ENCODE data around the gene SDR42E2. TPM values are rescaled to one million over a fixed set of nuclear protein-coding genes. Genes with fewer than 3 reads are reported as not detected.
A peak's percentile ranks its signal among the peaks of the same experiment; 100 is the strongest.
"Not testable (repeated sequence)": the region's sequence is repeated elsewhere in the genome, so short reads cannot be mapped to it uniquely, and the experiment has no call there.

The SDR42E2 gene
- under 1 TPM; 0.10 to 0.12 TPM for total RNA-seq

GRCh38 chr16:22161999-22162655 lies at the start of gene SDR42E2:
TSS of gene SDR42E2 (plus strand) at chr16:22162506. CDS start at chr16:22165583, 3,077 bp downstream.
- ChIA-PET CTCF (no interaction called here), POLR2A (no interaction called here)
- peaks cover 5% of the 10 kb centered on the region for H3K27me3 Mint-ChIP-seq
- no peak within 1 kb of the TSS for H3K4me3 Mint-ChIP-seq
- no peak within 1 kb of the TSS for H3K27ac Mint-ChIP-seq
- no peaks in the 10 kb centered on the region for H3K36me3 Mint-ChIP-seq
- DNase-seq, result peak; percentile 51
- intact Hi-C loops (cut with micrococcal nuclease), result no loop called here
- H3K9me3 Mint-ChIP-seq, result no peaks in the 10 kb centered on the region
- H3K4me1 Mint-ChIP-seq (ENCODE audit: low read depth), result peaks cover 2% of the 10 kb centered on the region

GRCh38 chr16:22116095-22116700 lies 46.1 kb upstream of the SDR42E2 start:
- DNase-seq, result no peak
- Mint-ChIP-seq H3K4me1 (ENCODE audit: low read depth) (no peaks in the 10 kb centered on the region), H3K36me3 (no peaks in the 10 kb centered on the region), H3K9me3 (no peaks in the 10 kb centered on the region), H3K27ac (no peak overlapping the region), H3K27me3 (no peaks in the 10 kb centered on the region), H3K4me3 (no peak overlapping the region)
- ChIA-PET CTCF (no interaction called here), POLR2A (no interaction called here)
- intact Hi-C loops (cut with micrococcal nuclease), result no loop called here

- intact Hi-C loops (cut with micrococcal nuclease), result no loop called here
- H3K9me3 Mint-ChIP-seq, result no peaks in the 10 kb centered on the region
- no peak overlapping the region for H3K4me3 Mint-ChIP-seq
- H3K4me1 Mint-ChIP-seq (ENCODE audit: low read depth), result no peaks in the 10 kb centered on the region
- H3K27me3 Mint-ChIP-seq, result no peaks in the 10 kb centered on the region
- POLR2A ChIA-PET, result no interaction called here
- no peak for DNase-seq
- no peaks in the 10 kb centered on the region for H3K36me3 Mint-ChIP-seq
- CTCF ChIA-PET, result interaction anchor here (0.9 kb wide), 1 partner anchor 24 kb away, joined by 3 read pairs; no protein-coding TSS in a partner anchor
- H3K27ac Mint-ChIP-seq, result no peak overlapping the region
Measured at GRCh38 chr16:22117609-22118008, 44.7 kb upstream of the SDR42E2 start.

GRCh38 chr16:22120440-22120839 lies 41.9 kb upstream of the SDR42E2 start:
- no peak overlapping the region for H3K27ac Mint-ChIP-seq
- H3K4me1 Mint-ChIP-seq (ENCODE audit: low read depth), result no peaks in the 10 kb centered on the region
- DNase-seq, result no peak
- H3K27me3 Mint-ChIP-seq, result no peaks in the 10 kb centered on the region
- CTCF ChIA-PET, result interaction anchor here (1.0 to 1.5 kb wide), 2 partner anchors 68 to 119 kb away, joined by 3 read pairs; no protein-coding TSS in a partner anchor
- POLR2A ChIA-PET, result no interaction called here
- no peaks in the 10 kb centered on the region for H3K9me3 Mint-ChIP-seq
- intact Hi-C loops (cut with micrococcal nuclease), result no loop called here
- no peaks in the 10 kb centered on the region for H3K36me3 Mint-ChIP-seq
- no peak overlapping the region for H3K4me3 Mint-ChIP-seq

DNA sequence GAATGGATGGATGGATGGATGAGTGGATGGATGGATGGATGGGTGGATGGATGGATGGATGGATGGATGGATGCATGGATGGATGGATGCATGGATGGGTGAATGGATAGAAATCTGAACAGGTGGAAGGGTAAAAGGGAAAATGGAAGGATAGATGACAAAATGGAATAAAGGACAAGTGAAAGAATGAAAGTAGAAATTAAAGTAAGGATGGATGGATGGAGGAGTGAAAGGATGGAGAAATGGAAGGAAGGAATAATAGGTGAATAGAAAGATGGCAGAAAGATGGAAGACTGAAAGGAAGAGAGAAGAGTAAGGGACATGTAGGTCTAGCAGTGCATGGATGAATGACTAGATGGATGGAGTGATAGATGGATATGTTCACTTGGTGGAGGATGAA lies 40.1 kb upstream of the SDR42E2 start:
- no peaks in the 10 kb centered on the region for H3K9me3 Mint-ChIP-seq
- no peaks in the 10 kb centered on the region for H3K27me3 Mint-ChIP-seq
- no peaks in the 10 kb centered on the region for H3K4me1 Mint-ChIP-seq (ENCODE audit: low read depth)
- POLR2A ChIA-PET, result no interaction called here
- CTCF ChIA-PET, result no interaction called here
- no peaks in the 10 kb centered on the region for H3K36me3 Mint-ChIP-seq
- H3K4me3 Mint-ChIP-seq, result no peak overlapping the region
- H3K27ac Mint-ChIP-seq, result no peak overlapping the region
- no peak for DNase-seq
- intact Hi-C loops (cut with micrococcal nuclease), result no loop called here

DNA sequence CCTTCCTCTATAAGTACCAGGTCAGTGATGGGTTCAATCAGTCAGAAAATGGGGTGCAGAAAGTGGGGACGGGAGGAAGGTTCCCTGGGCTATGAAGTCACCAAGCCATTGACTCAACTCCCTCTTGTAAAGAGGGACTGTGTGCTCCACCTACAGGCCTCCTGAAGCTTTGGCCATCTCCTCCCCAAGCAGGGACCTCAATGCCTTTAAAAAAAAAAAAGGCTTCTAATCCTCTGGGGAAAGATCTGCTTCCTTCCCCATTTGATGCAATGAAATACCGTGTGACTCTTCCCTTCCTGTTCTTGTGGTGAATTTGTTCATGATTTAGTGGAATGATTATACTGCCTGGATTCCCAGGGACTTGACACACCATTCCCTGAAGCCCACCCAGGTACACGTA lies 39.2 kb upstream of the SDR42E2 start:
- CTCF ChIA-PET, result no interaction called here
- intact Hi-C loops (cut with micrococcal nuclease), result no loop called here
- no peaks in the 10 kb centered on the region for H3K4me1 Mint-ChIP-seq (ENCODE audit: low read depth)

DNA sequence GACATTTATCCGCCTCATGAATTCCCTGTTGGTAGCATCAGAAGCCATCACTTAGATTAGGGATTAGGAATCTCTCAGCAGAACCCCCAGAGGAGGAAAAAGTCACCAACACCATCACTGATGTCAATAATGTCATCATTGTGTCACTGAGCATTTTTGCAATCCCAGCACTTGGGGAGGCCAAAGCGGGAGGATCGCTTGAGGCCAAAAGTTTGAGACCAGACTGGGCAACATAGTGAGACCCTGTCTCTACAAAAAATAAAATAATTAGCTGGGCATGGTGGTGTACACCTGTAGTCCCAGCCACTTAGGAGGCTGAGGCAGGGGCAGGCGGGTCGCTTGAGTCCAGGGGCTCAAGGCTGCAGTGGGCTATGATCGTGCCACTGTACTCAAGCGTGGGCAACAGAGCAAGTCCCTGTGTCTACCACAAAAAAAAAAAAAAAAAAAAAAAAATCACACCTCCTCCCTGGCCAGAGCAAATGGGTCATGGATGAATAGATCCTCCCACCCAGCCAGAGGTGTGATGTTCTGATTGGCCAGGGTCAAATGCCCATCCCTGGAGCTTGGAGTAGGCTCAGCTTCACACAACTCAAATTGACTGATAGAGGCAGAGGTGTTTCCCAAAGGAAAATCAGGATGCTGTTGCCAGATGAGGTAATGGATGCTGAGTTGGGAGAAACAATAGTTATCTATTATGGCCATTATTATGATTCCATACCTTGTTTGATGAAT lies 38.4 kb upstream of the SDR42E2 start:
- POLR2A ChIA-PET, result no interaction called here
- H3K9me3 Mint-ChIP-seq, result peaks cover 4% of the 10 kb centered on the region
- CTCF ChIA-PET, result interaction anchor here (0.8 kb wide), 1 partner anchor 12 kb away, joined by 3 read pairs; no protein-coding TSS in a partner anchor
- no peak overlapping the region for H3K27ac Mint-ChIP-seq
- no peak for DNase-seq
- H3K27me3 Mint-ChIP-seq, result no peaks in the 10 kb centered on the region
- H3K4me3 Mint-ChIP-seq, result no peak overlapping the region
- H3K36me3 Mint-ChIP-seq, result no peaks in the 10 kb centered on the region
- intact Hi-C loops (cut with micrococcal nuclease), result no loop called here
- H3K4me1 Mint-ChIP-seq (ENCODE audit: low read depth), result no peaks in the 10 kb centered on the region

More for the DNA sequence above, 39.2 kb upstream of the SDR42E2 start:
- H3K27me3 Mint-ChIP-seq, result no peaks in the 10 kb centered on the region
- no peak overlapping the region for H3K27ac Mint-ChIP-seq
- POLR2A ChIA-PET, result no interaction called here
- no peak overlapping the region for H3K4me3 Mint-ChIP-seq
- H3K9me3 Mint-ChIP-seq, result no peaks in the 10 kb centered on the region
- no peak for DNase-seq
- H3K36me3 Mint-ChIP-seq, result no peaks in the 10 kb centered on the region

DNA sequence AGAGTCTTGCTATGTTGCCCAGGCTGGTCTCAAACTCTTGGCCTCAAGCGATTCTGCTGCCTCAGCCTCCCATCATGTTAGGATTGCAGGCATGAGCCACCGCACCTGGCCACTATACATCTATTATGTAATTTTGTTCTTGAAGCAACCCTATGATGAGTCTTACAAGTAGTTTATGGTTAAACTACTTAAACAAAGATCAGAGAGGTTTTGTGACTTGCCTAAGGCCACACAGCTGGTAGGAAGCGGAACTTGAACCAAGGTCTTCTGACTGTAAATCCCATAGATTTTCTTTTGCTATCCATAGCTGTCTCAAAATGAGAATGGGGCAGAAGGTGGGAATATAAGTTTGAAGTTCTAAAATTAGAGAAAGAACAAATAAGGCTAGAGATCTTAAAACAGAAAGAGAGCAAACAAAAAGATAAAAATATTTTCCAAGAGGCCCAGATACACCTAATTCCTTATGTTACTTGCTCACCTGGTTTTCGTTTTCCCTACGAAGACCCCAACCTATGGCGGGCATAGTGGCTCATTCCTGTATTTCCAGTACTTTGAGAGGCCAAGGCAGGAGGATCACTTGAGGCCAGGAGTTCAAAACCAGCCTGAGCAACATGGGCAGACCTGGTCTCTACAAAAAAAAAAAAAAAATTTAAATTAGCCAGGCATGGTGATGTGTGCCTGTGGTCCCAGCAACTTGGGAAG lies 37.6 kb upstream of the SDR42E2 start:
- ChIA-PET CTCF (interaction anchor here (0.8 kb wide), 1 partner anchor 12 kb away, joined by 3 read pairs; no protein-coding TSS in a partner anchor), POLR2A (no interaction called here)
- Mint-ChIP-seq H3K4me1 (ENCODE audit: low read depth) (no peaks in the 10 kb centered on the region), H3K36me3 (no peaks in the 10 kb centered on the region), H3K4me3 (no peak overlapping the region), H3K9me3 (peaks cover 4% of the 10 kb centered on the region), H3K27me3 (no peaks in the 10 kb centered on the region), H3K27ac (no peak overlapping the region)
- DNase-seq, result no peak
- intact Hi-C loops (cut with micrococcal nuclease), result no loop called here

GRCh38 chr16:22126037-22126558 lies 36.2 kb upstream of the SDR42E2 start:
- ChIA-PET CTCF (no interaction called here), POLR2A (no interaction called here)
- Mint-ChIP-seq H3K27ac (no peak overlapping the region), H3K4me3 (no peak overlapping the region), H3K9me3 (peaks cover 4% of the 10 kb centered on the region), H3K36me3 (no peaks in the 10 kb centered on the region), H3K27me3 (no peaks in the 10 kb centered on the region), H3K4me1 (ENCODE audit: low read depth) (no peaks in the 10 kb centered on the region)
- DNase-seq, result no peak
- intact Hi-C loops (cut with micrococcal nuclease), result no loop called here

DNA sequence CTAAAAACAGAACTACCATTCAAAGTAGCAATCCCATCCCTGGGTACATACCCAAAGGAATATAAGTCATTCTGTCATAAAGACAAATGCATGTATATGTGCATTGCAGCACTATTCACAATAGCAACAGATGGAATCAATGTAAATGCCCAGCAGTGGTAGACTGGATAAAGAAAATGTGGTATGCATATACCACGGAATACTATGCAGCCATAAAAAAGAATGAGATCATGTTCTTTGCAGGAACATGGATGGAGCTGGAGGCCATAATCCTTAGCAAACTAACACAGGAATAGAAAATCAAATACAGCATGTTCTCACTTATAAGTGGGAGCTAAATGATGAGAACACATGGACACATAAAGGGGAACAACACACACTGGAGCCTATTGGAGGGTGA lies 33.8 kb upstream of the SDR42E2 start:
- H3K36me3 Mint-ChIP-seq; H3K9me3 Mint-ChIP-seq; CTCF ChIA-PET; H3K4me1 Mint-ChIP-seq (ENCODE audit: low read depth); intact Hi-C loops (cut with micrococcal nuclease); DNase-seq; H3K27ac Mint-ChIP-seq; H3K4me3 Mint-ChIP-seq; H3K27me3 Mint-ChIP-seq; POLR2A ChIA-PET: not testable (repeated sequence)

DNA sequence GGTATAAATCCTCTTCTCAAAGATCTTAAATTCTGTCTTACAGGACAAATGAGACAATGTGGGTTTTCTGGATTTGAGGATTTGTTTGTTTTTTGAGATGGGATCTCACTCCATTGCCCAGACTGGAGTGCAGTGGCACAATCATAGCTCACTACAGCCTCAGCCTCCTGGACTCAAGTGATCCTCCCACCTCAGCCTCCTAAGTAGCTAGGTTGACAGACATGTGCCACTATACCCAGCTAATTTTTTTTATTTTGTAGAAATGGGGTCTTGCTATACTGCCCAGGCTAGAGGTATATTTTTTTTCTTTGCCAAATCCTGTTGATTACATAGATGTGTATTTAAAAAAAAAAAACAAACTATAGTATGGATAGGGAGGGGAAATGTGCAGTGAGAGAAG lies 31.8 kb upstream of the SDR42E2 start:
- Mint-ChIP-seq H3K36me3 (no peaks in the 10 kb centered on the region), H3K4me3 (no peak overlapping the region), H3K9me3 (peaks cover 4% of the 10 kb centered on the region), H3K4me1 (ENCODE audit: low read depth) (no peaks in the 10 kb centered on the region), H3K27ac (no peak overlapping the region), H3K27me3 (no peaks in the 10 kb centered on the region)
- CTCF ChIA-PET, result interaction anchor here (0.6 kb wide), 1 partner anchor 15 kb away, joined by 3 read pairs; no protein-coding TSS in a partner anchor
- no peak for DNase-seq
- POLR2A ChIA-PET, result no interaction called here
- intact Hi-C loops (cut with micrococcal nuclease), result no loop called here

- no peaks in the 10 kb centered on the region for H3K36me3 Mint-ChIP-seq
- POLR2A ChIA-PET, result no interaction called here
Measured at GRCh38 chr16:22132801-22133200, 29.5 kb upstream of the SDR42E2 start.

More at GRCh38 chr16:22132801-22133200, 29.5 kb upstream of the SDR42E2 start:
- intact Hi-C loops (cut with micrococcal nuclease), result no loop called here
- no peak overlapping the region for H3K27ac Mint-ChIP-seq
- no peak overlapping the region for H3K4me3 Mint-ChIP-seq
- peaks cover 4% of the 10 kb centered on the region for H3K9me3 Mint-ChIP-seq
- H3K4me1 Mint-ChIP-seq (ENCODE audit: low read depth), result no peaks in the 10 kb centered on the region
- no peaks in the 10 kb centered on the region for H3K27me3 Mint-ChIP-seq
- CTCF ChIA-PET, result interaction anchor here (1.0 to 1.5 kb wide), 3 partner anchors 9 to 55 kb away, joined by 3 to 5 read pairs (median 4); no protein-coding TSS in a partner anchor
- no peak for DNase-seq
